Spleen (tissue), 7 donors: ENCODE results near the gene IKBKG.

Experiments
- POLR2A ChIP-seq, 3 donors: fragments of 450-650 bp; IDR thresholded peaks; one replicate each; pipeline ENCODE4 v1.5.1; 2017; ENCODE audit warnings: antibody characterized with exemption in 3 of 3, mild to moderate bottlenecking in 1 of 3
- TF ChIP-seq, protein P1 (sequence below), 11 experiments: fragments of 200-600 bp in 7 of 11; fragments of 450-650 bp in 4 of 11; sonication (generic) in 4 of 11; IDR thresholded peaks in 8 of 11; conservative IDR thresholded peaks in 3 of 11; 1 replicate in 7 of 11; 2 replicates in 4 of 11; pipeline versions ENCODE4 v1.4.0 to v1.8.0; 2016 to 2021; ENCODE audit warnings: antibody characterized with exemption in 11 of 11, inconsistent platforms in 4 of 11, mild to moderate bottlenecking in 1 of 11
- donor health status: DM: no; HTN: no; CAD: no; lungs with moderate emphysema.
- donor health status: DM: no; HTN: no; CAD: no.
- donor health status: DM: no; HTN: no; CAD: no.

DNA sequence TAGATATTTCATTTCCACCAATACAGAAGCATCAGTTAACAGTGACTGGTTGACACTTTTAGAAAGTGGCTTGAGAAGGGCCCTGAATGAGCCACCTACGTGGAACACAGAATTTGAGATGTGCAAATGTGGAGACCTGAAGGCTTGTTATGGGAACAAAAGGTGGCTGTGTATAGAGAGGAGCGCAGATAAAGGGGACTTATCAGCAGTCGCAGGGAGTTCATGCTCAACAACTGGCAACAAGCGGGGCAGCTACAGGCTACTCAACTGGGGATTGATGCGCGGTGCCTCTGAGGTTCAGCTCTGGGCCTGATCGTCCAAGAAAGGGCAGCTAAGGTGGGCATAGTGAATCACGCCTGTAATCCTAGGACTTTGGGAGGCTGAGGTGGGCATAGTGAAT is 28.0 kb upstream of the IKBKG start:
- TF ChIP-seq, protein P1, sequence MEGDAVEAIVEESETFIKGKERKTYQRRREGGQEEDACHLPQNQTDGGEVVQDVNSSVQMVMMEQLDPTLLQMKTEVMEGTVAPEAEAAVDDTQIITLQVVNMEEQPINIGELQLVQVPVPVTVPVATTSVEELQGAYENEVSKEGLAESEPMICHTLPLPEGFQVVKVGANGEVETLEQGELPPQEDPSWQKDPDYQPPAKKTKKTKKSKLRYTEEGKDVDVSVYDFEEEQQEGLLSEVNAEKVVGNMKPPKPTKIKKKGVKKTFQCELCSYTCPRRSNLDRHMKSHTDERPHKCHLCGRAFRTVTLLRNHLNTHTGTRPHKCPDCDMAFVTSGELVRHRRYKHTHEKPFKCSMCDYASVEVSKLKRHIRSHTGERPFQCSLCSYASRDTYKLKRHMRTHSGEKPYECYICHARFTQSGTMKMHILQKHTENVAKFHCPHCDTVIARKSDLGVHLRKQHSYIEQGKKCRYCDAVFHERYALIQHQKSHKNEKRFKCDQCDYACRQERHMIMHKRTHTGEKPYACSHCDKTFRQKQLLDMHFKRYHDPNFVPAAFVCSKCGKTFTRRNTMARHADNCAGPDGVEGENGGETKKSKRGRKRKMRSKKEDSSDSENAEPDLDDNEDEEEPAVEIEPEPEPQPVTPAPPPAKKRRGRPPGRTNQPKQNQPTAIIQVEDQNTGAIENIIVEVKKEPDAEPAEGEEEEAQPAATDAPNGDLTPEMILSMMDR (IDR thresholded peaks at IDR 0.05 in 8 of 11, conservative IDR thresholded peaks at IDR 0.05 in 3 of 11), result no peak
- no peak for TF ChIP-seq POLR2A (IDR thresholded peaks at IDR 0.05)
